CD1c-positive myeloid dendritic cell (primary cell): ENCODE data around the gene BEX5.
"Not testable (repeated sequence)": the region's sequence is repeated elsewhere in the genome, so short reads cannot be mapped to it uniquely, and the experiment has no call there.

Experiments
- DNase-seq: peaks from one replicate; pipeline ENCODE4 v3.0.0-alpha.2; 2016; ENCODE audit errors: extremely low spot score

BEX5 gene

GRCh38 chrX:102155806-102156179, at the start of gene BEX5:
Gene BEX5, minus strand, starts transcription at chrX:102155977. Its CDS starts 1,712 bp downstream, at chrX:102154265.
- DNase-seq: peak; percentile 14

- no peak for DNase-seq
Measured at GRCh38 chrX:102185967-102186720, 30.4 kb upstream of the BEX5 start.

- DNase-seq: peak; percentile 1
Measured at GRCh38 chrX:102154900-102155805, 624 bp downstream of the BEX5 start.

GRCh38 chrX:102154218-102154860, 1.4 kb downstream of the BEX5 start:
- DNase-seq: no peak

GRCh38 chrX:102142274-102142673, 13.5 kb downstream of the BEX5 start, which contains the start of gene TCEAL6:
Gene TCEAL6, minus strand, starts transcription at chrX:102142481.
- not testable (repeated sequence) for DNase-seq

GRCh38 chrX:102141631-102142030, 14.1 kb downstream of the BEX5 start:
- not testable (repeated sequence) for DNase-seq

- not testable (repeated sequence) for DNase-seq
Measured at GRCh38 chrX:102140876-102141275, 14.9 kb downstream of the BEX5 start.

GRCh38 chrX:102138064-102138463, 17.7 kb downstream of the BEX5 start:
- no peak for DNase-seq

GRCh38 chrX:102129473-102129872, 26.3 kb downstream of the BEX5 start:
- no peak for DNase-seq

GRCh38 chrX:102126863-102127262, 28.9 kb downstream of the BEX5 start:
- DNase-seq: no peak

GRCh38 chrX:102126080-102126818, 29.5 kb downstream of the BEX5 start:
- DNase-seq: not testable (repeated sequence)

- not testable (repeated sequence) for DNase-seq
Measured at GRCh38 chrX:102125436-102125835, 30.3 kb downstream of the BEX5 start, which contains the start of gene TCEAL2. Gene TCEAL2, plus strand, starts transcription at chrX:102125679. Its CDS starts 1,152 bp downstream, at chrX:102126831.

- DNase-seq: not testable (repeated sequence)
Measured at GRCh38 chrX:102125014-102125413, 30.8 kb downstream of the BEX5 start.

- DNase-seq: no peak
Measured at GRCh38 chrX:102115748-102116147, 40.0 kb downstream of the BEX5 start.

GRCh38 chrX:102113367-102113766, 42.4 kb downstream of the BEX5 start:
- no peak for DNase-seq
